Ovary (tissue), 9 donors: Measurements from ENCODE around the gene IRF9. TPM values are rescaled to one million over a fixed set of nuclear protein-coding genes. Genes with fewer than 3 reads are reported as not detected.
"Not testable (repeated sequence)": the region's sequence is repeated elsewhere in the genome, so short reads cannot be mapped to it uniquely, and the experiment has no call there.

ENCODE experiments used
- DNase-seq, 5 donors: peaks; one replicate each; pipeline ENCODE4 v3.0.0-alpha.2; 2019 to 2020
- H3K27ac ChIP-seq, 2 donors: fragments of 200-600 bp; one replicate each; pipeline versions ENCODE4 v1.5.1 to v1.8.0; 2019 to 2022
- H3K27me3 ChIP-seq: fragments of 200-600 bp; one replicate; pipeline ENCODE4 v1.8.0; 2022
- H3K36me3 ChIP-seq: fragments of 200-600 bp; sonication (generic); one replicate; pipeline ENCODE4 v1.5.1; 2019
- H3K4me1 ChIP-seq: one replicate; pipeline ENCODE4 v1.8.1; 2013; ENCODE audit warnings: mild to moderate bottlenecking, moderate library complexity; ENCODE audit not compliant: insufficient read depth
- H3K4me3 ChIP-seq: fragments of 200-600 bp; sonication (generic); one replicate; pipeline ENCODE4 v1.5.1; 2017
- H3K9me3 ChIP-seq, 2 donors: fragments of 200-600 bp in 1 of 2; sonication (generic) in 1 of 2; one replicate each; pipeline versions ENCODE4 v1.5.1 to v1.8.1; 2013 to 2019; ENCODE audit warnings: mild to moderate bottlenecking in 1 of 2, moderate library complexity in 1 of 2
- EP300 ChIP-seq: sonication (generic); formaldehyde crosslinking; IDR thresholded peaks from one replicate; pipeline ENCODE4 v1.6.1; 2017; ENCODE audit warnings: antibody characterized with exemption
- POLR2A ChIP-seq: fragments of 450-650 bp; IDR thresholded peaks from one replicate; pipeline ENCODE4 v1.6.1; 2017; ENCODE audit warnings: antibody characterized with exemption, mild to moderate bottlenecking, moderate library complexity
- WGBS, 3 donors: extraction: QIAGEN DNeasy Blood & Tissue Kit in 1 of 3; methylation state at CpG; one replicate each; pipeline versions ENCODE4 v1.1.5 to v1.1.7; 2013 to 2017; 5-methylcytosine and 5-hydroxymethylcytosine counted together
- intact Hi-C, 4 donors: fragments of 100-400 bp; cut with DNase I; formaldehyde crosslinking; loops; one replicate each; pipeline versions ENCODE4 v1.11.0 to v1.15.1; 2022 to 2023
- polyA plus RNA-seq, 2 donors: library from polyadenylated mRNA; stranded (reverse); fragments of 200-250 nt in 1 of 2; fragments of 350-450 nt in 1 of 2; fragmentation: Illumina TruSeq in 1 of 2; extraction: RNeasy Lipid Tissue Mini Kit (QIAGEN cat#74804) in 1 of 2; gene quantifications; one replicate each; pipeline ENCODE4 v1.2.3, GENCODE V29; 2013 to 2014
- total RNA-seq, 7 donors: library from RNA; depleted of rRNA in 2 of 7; stranded (reverse); fragments of >200 nt in 2 of 7; fragmentation: NEBNext Ultra II Directional in 3 of 7; extraction: Animal tissue kit (Norgen Biotek cat#: 25700) in 3 of 7; gene quantifications; one replicate each; pipeline versions ENCODE4 v1.1.0 to v1.2.4, GENCODE V29; 2016 to 2023
- TF ChIP-seq, protein P1 (sequence below), 3 donors: fragments of 450-650 bp in 2 of 3; fragments of 200-600 bp in 1 of 3; IDR thresholded peaks; one replicate each; pipeline versions ENCODE4 v1.5.1 to v1.8.0; 2016 to 2022; ENCODE audit warnings: antibody characterized with exemption in 3 of 3, mild to moderate bottlenecking in 1 of 3
- donor health status: DM: no; HTN: no; CAD: no; lungs with moderate emphysema.
- donor health status: DM: no; HTN: no; CAD: no.
- donor health status: Bipolar disorder and iron deficiency.
- donor health status: DM: yes; HTN: yes; CAD: no.
- donor health status: DM: no; HTN: no; CAD: no.
- donor health status: DM: yes; HTN: yes; CAD: no.

The IRF9 gene
- total and polyA plus RNA-seq, 9 donors: 31.6 to 212 (median 80.4) TPM

DNA sequence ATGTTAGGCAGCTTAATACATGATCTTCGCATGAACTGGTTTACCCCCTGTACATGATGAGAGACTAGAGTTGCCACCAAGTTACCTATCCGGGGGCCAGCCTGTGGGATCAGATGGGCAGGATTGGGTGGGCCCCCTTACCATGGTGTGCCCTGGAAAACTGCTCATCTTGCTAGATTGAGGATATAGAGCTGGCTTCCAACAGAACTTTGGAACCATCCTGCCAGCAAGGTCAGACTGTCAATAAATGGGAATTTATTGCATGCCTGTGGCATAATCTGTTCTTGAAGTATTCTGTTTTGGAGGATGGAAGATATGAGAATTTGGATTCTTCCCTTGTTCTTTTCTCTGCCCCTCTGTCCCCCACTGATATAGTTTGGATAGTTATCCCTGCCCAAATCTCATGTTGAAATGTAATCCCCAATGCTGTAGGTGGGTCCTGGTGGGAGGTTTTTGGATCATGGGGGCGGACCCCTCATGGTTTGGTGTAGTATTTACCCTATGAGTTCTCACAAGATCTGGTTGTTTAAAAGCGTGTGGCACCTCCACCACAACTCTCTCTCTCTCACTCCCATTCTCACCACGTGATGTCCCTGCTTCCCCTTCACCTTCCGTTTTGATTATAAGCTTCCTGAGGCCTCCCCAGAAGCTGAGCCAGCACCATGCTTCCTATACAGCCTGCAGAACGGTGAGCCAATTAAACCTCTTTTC is 37.9 kb downstream of the IRF9 start:
- H3K27me3 ChIP-seq: no peaks in the 10 kb centered on the region
- WGBS, 3 donors: 77 to 87% (median 84%) methylated on average over 7 of the region's 7 CpGs
- no peaks in the 10 kb centered on the region for H3K36me3 ChIP-seq
- peaks cover 4% of the 10 kb centered on the region for H3K4me1 ChIP-seq
- TF ChIP-seq, protein P1, sequence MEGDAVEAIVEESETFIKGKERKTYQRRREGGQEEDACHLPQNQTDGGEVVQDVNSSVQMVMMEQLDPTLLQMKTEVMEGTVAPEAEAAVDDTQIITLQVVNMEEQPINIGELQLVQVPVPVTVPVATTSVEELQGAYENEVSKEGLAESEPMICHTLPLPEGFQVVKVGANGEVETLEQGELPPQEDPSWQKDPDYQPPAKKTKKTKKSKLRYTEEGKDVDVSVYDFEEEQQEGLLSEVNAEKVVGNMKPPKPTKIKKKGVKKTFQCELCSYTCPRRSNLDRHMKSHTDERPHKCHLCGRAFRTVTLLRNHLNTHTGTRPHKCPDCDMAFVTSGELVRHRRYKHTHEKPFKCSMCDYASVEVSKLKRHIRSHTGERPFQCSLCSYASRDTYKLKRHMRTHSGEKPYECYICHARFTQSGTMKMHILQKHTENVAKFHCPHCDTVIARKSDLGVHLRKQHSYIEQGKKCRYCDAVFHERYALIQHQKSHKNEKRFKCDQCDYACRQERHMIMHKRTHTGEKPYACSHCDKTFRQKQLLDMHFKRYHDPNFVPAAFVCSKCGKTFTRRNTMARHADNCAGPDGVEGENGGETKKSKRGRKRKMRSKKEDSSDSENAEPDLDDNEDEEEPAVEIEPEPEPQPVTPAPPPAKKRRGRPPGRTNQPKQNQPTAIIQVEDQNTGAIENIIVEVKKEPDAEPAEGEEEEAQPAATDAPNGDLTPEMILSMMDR (IDR thresholded peaks at IDR 0.05): no peak
- TF ChIP-seq POLR2A: no peak
- no peak for TF ChIP-seq EP300
- H3K9me3 ChIP-seq: no peaks in the 10 kb centered on the region
- DNase-seq: no peak
- H3K27ac ChIP-seq: no peak overlapping the region
- H3K4me3 ChIP-seq: no peak overlapping the region
- intact Hi-C loops: no loop called here

DNA sequence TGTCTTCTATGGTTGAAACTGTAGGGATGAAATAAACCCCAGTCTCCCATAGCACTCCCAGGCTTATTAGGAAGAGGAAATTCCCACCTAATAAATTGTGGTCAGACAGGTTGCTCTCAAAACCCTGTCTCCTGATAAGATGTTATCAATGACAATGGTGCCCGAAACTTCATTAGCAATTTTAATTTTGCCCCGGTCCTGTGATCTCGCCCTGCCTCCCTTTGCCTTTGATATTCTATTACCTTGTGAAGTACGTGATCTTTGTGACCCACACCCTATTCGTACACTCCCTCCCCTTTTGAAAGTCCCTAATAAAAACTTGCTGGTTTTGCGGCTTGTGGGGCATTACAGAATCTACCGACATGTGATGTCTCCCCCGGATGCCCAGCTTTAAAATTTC is 41.5 kb downstream of the IRF9 start:
- H3K27ac ChIP-seq, H3K4me3 ChIP-seq, H3K36me3 ChIP-seq, intact Hi-C loops, H3K4me1 ChIP-seq, H3K27me3 ChIP-seq, H3K9me3 ChIP-seq, DNase-seq: not testable (repeated sequence)
- WGBS, 3 donors: 87 to 91% (median 88%) methylated on average over 8 of the region's 8 CpGs

- intact Hi-C loops, H3K4me1 ChIP-seq, H3K4me3 ChIP-seq, H3K27me3 ChIP-seq, H3K36me3 ChIP-seq, H3K9me3 ChIP-seq, H3K27ac ChIP-seq: not testable (repeated sequence)
- 94 to 96% (median 96%) methylated on average over 16 of the region's 16 CpGs for WGBS, 3 donors
- DNase-seq: peak in 1 of 5 donors; percentile 14
Measured at GRCh38 chr14:24203249-24203886, 42.3 kb downstream of the IRF9 start.

GRCh38 chr14:24204163-24205146 is 43.4 kb downstream of the IRF9 start:
- Histone ChIP-seq H3K9me3 (no peaks in the 10 kb centered on the region), H3K36me3 (no peaks in the 10 kb centered on the region), H3K4me3 (no peak overlapping the region), H3K4me1 (no peaks in the 10 kb centered on the region), H3K27ac (no peak overlapping the region), H3K27me3 (no peaks in the 10 kb centered on the region)
- 89 to 94% (median 91%) methylated on average over 7 of the region's 7 CpGs for WGBS, 3 donors
- no peak for DNase-seq
- TF ChIP-seq, protein P1 (IDR thresholded peaks at IDR 0.05): no peak
- no peak for TF ChIP-seq EP300
- intact Hi-C loops: no loop called here

DNA sequence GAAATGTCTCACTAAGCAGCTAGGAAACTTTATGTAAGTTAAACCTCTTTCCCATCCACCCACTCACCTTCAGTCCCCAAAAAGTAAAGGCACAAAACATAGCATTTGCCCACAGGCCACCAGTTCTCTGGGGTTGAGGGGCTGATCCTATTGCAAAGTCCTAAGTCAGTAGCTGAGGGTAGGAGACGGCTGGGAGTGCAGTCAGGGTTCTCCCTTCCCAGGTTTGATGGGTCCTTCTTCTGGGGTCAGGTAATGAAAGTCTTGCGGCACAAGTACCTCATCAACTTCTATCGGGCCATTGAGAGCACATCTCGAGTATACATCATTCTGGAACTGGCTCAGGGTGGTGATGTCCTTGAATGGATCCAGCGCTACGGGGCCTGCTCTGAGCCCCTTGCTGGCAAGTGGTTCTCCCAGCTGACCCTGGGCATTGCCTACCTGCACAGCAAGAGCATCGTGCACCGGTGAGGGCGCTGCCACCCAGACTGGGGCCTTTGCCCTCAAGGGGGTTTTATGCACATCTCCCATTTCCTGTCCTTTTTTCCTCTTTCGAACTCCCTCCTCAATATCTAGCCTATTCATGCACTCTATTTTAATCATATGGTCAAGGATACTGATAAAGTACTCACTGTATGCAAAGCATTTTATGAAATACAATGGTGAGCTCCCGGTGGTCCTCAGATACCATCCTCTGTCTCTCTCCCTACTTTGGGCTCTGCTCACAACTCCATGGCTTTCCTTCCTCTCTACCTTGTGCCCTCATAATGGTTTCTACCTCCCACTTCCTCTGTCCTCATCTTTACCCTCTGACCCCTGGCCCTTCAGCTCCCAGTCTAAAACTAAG is 45.4 kb downstream of the IRF9 start:
- intact Hi-C loops: no loop called here
- TF ChIP-seq, protein P1 (IDR thresholded peaks at IDR 0.05): no peak
- peak in 1 of 5 donors; percentile 23 for DNase-seq
- no peaks in the 10 kb centered on the region for H3K36me3 ChIP-seq
- H3K4me1 ChIP-seq: no peaks in the 10 kb centered on the region
- no peaks in the 10 kb centered on the region for H3K9me3 ChIP-seq
- H3K4me3 ChIP-seq: no peak overlapping the region
- H3K27me3 ChIP-seq: no peaks in the 10 kb centered on the region
- WGBS, 3 donors: 93 to 96% (median 95%) methylated on average over 11 of the region's 11 CpGs
- no peak overlapping the region for H3K27ac ChIP-seq
